GM20000 (cell line): Measurements from ENCODE around the gene COX19.

Experiments
- DNase-seq: peaks from one replicate; pipeline ENCODE4 v3.0.0; 2012; ENCODE audit warnings: low spot score
- TF ChIP-seq, protein P1 (sequence below): IDR thresholded peaks from 2 replicates; pipeline ENCODE4 v1.5.1; 2012; ENCODE audit warnings: mild to moderate bottlenecking, control low read depth; ENCODE audit errors: extremely low read depth, missing control alignments

The COX19 gene

DNA sequence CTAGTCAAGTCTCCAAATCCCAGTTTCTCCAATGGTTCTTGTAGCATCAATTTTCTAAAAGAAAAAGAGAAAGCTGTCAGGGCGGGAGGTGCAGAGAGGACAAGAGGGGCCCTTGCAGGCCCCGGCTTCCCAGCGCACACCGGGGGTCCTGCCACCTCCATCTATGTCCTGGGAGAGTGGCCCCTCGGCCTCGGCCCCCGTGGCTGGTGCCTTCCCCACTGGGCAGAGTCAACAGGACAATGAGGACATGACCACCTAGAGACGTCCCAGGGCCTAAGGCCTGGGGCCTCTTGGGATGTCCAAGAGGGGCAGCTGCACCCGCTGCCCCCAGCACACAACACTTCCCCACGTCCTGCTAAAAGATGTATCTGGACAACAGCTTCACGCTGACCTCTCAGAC, 5.9 kb downstream of the COX19 start:
- TF ChIP-seq, protein P1, sequence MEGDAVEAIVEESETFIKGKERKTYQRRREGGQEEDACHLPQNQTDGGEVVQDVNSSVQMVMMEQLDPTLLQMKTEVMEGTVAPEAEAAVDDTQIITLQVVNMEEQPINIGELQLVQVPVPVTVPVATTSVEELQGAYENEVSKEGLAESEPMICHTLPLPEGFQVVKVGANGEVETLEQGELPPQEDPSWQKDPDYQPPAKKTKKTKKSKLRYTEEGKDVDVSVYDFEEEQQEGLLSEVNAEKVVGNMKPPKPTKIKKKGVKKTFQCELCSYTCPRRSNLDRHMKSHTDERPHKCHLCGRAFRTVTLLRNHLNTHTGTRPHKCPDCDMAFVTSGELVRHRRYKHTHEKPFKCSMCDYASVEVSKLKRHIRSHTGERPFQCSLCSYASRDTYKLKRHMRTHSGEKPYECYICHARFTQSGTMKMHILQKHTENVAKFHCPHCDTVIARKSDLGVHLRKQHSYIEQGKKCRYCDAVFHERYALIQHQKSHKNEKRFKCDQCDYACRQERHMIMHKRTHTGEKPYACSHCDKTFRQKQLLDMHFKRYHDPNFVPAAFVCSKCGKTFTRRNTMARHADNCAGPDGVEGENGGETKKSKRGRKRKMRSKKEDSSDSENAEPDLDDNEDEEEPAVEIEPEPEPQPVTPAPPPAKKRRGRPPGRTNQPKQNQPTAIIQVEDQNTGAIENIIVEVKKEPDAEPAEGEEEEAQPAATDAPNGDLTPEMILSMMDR, result no peak

DNA sequence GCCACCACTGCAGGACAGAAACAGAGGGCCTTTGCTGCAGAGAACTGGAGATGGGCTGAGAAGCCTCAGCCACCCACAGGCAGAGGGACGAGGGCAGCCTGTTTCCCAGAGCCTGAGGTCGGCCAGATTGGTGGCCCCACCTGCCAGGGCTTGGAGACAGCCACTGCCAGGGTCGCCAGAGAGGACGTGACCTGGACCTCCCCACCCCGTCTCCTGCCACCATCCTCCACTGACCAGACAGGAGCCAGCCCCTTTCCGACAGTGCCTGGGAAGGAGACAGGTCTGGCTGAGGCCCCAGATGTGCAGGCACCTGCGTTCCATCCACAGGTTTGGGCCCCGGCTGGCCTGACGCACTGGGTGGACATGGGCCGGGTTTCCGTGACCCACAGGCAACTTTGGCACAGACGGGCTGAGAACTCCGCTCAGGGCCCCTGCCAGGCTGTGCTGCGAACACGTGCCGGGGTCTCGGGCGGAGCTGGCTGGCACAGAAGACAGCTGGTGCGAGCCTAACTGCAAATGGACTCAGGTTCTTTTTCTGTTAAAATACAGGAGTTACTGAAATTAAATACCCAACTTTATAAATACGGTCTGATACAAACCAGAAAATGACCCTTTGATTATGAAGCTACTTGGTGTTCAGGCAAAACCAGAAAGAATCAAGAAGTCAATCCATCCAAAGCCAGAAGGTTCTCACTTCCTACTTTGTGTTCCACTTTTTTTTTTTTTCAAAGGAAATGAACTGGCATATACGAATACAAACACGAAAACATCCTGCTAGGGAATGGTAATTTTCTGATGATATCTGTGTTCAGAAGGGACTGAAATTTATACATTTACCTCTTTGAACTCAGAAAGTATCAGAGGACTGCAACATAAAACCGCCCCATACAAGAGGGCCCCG, 6.9 kb downstream of the COX19 start:
- TF ChIP-seq, protein P1, result no peak
- DNase-seq, result no peak

More for the DNA sequence above, 5.9 kb downstream of the COX19 start:
- DNase-seq, result no peak

DNA sequence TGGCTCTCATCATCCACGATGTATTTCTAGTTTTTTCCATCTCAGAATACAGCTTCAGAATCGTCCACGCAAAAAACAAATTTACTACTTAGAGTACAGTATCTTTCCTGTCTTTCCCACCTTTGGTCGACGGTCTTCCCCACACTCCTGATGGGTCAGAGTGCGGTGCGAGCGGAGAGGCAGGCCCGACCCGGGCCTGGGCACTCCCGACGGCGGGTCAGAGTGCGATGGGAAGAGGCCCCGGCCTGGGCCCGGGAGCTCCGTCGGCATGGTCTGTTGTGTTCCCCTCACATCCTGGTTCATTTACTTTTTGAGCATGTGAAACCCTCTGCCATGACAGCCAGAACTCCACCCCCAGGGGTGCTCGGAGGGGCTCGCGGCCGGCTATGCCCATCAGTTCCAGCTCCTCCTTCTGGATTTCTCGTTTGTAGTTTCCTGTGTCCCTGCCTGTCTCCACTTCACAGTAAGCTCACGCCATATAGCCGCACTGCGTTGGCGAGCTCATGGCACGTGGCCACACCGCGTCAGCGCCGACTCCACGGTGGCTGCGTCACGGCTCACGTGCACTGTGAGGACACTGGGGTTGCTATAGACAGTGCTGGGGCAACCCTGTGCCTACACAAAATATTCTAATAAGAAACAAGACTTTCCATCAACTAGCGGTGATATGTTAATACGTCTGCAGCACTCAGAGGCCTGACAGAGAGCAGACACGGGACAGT, 7.8 kb downstream of the COX19 start:
- TF ChIP-seq, protein P1, result no peak
- DNase-seq, result no peak

DNA sequence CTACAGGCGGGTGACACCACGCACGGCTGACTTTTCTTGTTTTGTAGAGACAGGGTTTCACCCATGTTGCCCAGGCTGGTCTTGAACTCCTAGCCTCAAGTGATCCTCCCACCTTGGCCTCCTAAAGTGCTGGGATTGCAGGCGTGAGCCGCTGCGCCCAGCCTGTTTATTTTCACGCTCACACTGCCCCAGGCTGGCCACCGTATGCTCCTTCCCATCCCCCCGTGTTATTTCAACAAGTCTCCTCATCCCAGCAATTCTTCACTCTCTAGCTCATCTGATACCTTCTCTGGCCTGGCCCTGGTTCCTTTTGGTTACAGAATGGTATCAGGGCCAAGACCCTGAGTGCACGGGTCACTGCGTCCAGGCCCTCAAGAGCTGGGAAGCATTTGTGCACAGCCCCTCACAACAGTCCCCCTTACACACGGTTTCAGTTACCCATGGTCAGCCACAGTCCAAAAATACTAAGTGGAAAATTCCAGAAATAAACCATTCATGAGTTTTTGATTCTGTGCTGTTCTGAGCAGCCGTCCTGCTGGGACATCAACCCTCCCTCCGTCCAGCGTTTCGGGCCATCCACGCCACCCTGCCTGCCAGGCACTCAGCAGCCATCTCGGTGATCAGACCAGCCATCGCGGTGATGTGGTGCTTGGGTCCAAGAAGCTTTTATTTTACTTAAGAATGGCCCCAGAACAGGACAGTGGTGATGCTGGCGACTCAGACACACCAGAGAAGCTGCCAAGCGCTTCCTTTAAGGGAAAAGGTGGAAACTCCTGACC, 8.9 kb downstream of the COX19 start:
- no peak for DNase-seq
- TF ChIP-seq, protein P1, result no peak

DNA sequence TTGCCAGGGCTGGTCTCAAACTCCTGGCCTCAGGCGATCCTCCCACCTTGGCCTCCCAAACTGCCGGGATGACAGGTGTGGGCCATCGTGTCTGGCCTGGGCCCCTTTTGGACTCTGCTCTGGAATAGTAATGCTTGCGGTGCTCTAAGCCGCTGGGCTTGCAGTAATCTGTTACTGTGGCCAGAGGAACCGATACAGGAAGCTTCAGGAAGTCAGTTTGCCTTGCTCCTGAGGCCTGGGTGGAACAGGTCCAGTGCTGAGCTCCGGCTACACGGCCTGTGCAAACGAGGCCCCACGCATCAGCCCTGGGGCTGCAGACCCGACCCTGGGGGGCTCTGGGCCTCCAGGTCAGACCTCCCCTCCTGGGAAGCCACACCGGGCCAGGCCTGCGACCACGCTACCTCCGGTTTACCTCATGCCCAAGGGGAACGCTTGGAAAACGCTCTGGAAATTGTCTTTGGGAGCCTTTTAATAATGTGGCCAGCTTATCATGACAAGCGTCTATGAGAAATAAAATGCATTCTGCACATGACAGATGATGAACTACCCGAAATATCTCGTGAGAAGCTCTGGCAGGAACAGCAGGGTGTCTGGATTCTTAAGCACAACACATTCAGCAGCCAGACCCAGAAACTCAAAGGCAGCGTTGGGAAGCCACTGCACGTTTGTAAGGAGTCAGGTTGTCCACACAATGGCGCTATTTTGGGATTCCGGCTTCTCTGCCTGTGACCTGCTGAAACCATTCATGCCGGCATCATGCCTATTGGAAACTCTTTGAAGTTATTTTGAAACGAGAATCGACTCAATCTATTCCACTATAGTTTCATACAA, 10.7 kb downstream of the COX19 start:
- no peak for DNase-seq
- TF ChIP-seq, protein P1, result no peak

DNA sequence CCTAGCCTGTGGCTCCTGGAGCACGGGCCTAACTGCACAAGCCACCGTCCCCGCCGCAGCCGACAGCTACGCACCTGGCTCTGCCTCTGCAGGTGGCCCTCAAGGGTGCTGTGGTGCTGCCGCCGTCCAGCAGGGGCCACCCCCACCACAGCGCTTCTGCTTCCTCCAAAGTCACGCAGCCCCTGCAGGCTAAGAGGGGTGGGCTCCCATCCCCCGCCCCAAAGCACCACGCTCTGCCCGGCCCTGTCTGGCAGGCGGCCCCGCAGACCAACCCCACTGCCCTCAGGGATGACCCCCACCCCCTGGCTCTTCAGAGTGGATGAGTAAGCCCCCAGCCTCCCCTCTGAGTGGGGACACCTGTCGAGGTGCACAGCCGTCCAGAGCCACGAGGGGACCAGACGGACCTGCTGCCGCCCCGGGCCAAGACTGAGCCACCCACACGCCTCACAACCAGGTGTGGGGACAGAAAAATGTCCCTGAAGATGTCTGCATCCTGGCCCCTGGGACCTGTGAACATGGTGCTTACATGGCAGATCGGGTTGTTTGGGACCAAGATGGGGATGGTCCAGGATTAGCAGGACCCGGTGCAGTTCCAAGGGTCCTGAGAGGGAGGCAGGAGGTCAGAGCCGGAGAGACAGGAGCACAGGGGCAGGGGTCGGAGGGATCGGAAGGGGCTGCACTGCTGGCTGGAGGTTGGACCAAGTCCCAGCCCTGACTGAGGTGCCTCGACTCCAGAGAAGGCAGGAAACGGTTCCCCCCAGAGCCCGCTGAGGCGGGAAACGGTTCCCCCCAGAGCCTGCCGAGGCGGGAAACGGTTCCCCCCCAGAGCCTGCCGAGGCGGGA, 11.9 kb downstream of the COX19 start:
- TF ChIP-seq, protein P1, result no peak
- DNase-seq, result no peak
